SK-N-MC (cell line): Measurements from ENCODE around the gene LHX3.

ENCODE experiments used
- EZH2 ChIP-seq: fragments of 200-600 bp; sonication (generic); IDR thresholded peaks from one replicate; pipeline ENCODE4 v1.6.1; 2017; ENCODE audit warnings: antibody characterized with exemption
- POLR2AphosphoS5 ChIP-seq: IDR thresholded peaks from 2 replicates; pipeline ENCODE4 v1.6.1; 2012; ENCODE audit warnings: mild to moderate bottlenecking, low read depth, low read length, borderline replicate concordance

GRCh38 chr9:136180586-136180985 is 24.3 kb downstream of the LHX3 start:
- no peak for TF ChIP-seq EZH2
- TF ChIP-seq POLR2AphosphoS5, result no peak
